Bone marrow (tissue), 2 donors: ENCODE measurements around the gene POLR2J.
"Not testable (repeated sequence)": the region's sequence is repeated elsewhere in the genome, so short reads cannot be mapped to it uniquely, and the experiment has no call there.

Experiments
- DNase-seq, 2 donors: peaks; one replicate each; lab custom pipeline; 2025; lab: John Stamatoyannopoulos, UW

POLR2J gene

GRCh38 chr7:102494473-102495149 lies 15.9 kb upstream of the POLR2J start:
- DNase-seq = not testable (repeated sequence)

- DNase-seq = not testable (repeated sequence)
Measured at GRCh38 chr7:102494026-102494425, 15.3 kb upstream of the POLR2J start.

DNA sequence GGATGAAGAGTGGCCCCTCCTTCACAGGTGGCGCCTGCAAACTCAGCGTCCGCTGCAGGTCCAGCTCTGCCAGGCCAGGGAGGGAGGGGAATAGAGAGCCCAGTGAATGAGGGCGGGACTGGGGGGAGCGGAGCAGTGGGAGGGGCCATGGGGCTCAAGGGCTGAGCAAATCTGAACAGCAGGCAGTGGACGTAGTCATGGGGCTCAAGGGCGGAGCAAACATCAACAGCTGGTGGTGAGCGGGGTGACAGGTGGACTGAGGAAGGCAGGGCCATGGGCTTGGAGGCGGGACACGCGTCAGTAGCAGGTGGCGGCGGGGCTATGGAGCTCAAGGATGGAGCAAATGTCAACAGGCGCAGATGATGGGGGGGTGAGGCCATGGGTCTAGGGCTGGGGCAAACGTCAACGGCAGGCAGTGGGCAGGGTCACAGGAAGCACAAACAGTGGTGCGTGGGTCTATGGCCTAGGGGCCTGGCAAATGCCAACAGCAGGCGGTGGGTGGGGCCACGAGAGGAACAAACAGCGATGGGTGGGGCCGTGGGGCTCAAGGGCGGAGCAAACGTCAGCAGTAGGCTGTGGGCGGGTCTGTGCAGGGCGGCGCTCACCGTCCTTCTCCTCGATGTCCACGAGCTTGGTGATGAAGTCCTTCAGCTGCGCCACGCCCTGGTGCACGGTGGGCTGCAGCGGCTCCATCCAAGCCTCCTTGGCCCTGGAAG lies 14.7 kb upstream of the POLR2J start:
- not testable (repeated sequence) for DNase-seq

DNA sequence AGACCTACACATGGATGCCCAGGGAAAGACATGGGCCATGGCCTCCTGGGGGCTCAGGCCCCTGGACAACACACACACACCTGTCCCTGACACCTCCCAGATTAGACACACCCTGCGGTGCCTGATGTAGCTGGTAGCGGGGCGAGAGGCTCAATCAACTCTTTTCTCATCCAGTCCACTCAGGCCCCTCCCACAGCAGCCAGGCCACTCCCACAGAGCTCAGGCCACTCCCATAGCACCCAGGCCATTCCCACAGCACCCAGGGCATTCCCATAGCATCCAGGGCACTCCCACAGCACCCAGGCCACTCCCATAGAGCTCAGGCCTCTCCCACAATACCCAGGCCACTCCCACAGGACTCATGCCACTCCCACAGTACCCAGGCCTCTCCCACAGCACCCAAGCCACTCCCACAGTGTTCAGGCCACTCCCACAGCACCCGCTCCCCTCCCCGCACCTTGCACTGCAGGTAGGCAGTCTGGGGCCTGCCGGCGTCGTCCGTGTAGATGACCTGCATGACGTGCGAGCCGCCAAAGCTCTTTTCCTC lies 11.9 kb upstream of the POLR2J start:
- not testable (repeated sequence) for DNase-seq

GRCh38 chr7:102484317-102484716 lies 5.6 kb upstream of the POLR2J start:
- DNase-seq = not testable (repeated sequence)

GRCh38 chr7:102481962-102482361 lies 3.2 kb upstream of the POLR2J start:
- not testable (repeated sequence) for DNase-seq

DNA sequence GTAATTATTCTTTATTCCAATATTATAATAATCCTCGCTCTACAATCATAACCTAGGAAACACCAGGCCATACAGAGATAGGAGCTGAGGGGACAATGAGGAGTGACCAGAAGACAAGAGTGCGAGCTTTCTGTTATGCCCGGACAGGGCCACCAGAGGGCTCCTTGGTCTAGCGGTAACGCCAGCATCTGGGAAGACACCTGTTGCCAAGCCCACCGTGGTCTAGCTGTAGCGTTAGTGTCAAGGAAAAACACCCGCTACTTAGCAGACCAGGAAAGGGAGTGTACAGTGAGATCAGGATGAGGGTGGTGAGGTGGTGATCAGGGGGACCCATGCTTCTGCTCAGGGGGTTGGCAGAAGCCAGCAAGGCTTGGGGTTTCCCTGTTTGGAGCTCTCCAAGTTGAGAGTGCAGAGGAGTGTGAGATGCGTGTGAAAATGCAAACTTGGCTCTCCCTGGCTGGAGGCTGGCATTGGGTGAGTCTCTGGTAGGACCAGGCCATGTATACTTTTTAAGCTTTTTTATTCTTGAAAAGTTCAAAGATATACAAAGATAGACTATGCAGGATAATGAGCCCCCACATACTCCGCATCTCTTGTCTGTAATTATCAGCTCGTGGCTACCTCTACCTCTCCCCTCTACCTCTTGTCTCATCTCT lies 1.4 kb upstream of the POLR2J start:
- DNase-seq = not testable (repeated sequence)

- not testable (repeated sequence) for DNase-seq
Measured at GRCh38 chr7:102479209-102479584, 475 bp upstream of the POLR2J start.

DNA sequence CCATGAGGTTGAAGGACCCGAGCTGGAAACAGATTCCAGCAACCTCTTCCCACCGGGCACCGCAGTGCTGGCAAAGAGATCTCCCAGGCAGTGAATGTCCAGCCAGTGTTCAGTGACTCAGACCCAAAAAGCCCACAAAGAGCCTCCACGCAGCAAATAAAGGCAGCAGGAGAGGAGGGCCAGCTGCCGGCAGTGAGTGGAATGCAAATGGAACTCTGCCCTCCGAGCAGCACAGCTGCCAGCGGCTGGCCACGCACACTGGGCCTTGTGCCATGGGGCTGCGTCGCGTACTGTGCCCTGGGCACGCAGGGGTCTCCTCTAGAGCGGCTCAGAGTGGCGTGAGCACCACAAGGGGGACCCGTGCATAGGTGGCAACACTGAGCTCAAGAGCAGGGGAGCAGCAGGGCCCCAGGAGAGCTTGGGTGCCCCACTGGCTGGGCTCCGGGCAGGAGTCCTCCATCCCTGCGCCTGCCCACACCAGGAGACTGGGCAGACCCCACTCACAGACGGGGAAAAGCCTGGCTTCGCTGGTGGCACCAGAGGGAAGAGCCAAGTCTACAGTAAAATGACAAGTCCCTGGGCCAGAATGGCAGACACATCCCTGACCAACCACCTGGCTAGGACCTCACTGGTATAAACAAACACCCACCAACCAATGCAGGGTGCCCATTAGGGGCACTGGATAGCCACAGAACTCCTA lies 3.8 kb downstream of the POLR2J start:
- DNase-seq = not testable (repeated sequence)

DNA sequence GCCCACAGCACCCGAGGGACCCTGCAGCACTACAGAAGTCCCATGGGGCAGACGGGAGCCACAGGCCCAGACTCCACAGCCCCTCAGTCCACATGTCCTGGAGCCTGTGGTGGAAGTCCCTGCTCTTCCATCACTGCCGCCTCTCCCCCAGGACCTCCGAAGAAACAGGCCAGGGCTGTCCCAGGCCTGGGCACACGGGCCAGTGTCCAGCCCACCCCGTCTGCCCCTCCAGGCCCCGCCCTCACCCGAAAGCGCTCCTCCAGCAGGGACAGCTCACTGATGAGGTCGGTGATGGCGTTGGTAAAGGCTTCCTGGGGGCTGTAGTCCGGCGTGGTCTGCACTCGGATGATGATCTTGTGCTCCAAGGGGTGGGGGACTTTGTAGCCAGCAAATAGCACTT lies 4.6 kb downstream of the POLR2J start:
- DNase-seq = not testable (repeated sequence)

DNA sequence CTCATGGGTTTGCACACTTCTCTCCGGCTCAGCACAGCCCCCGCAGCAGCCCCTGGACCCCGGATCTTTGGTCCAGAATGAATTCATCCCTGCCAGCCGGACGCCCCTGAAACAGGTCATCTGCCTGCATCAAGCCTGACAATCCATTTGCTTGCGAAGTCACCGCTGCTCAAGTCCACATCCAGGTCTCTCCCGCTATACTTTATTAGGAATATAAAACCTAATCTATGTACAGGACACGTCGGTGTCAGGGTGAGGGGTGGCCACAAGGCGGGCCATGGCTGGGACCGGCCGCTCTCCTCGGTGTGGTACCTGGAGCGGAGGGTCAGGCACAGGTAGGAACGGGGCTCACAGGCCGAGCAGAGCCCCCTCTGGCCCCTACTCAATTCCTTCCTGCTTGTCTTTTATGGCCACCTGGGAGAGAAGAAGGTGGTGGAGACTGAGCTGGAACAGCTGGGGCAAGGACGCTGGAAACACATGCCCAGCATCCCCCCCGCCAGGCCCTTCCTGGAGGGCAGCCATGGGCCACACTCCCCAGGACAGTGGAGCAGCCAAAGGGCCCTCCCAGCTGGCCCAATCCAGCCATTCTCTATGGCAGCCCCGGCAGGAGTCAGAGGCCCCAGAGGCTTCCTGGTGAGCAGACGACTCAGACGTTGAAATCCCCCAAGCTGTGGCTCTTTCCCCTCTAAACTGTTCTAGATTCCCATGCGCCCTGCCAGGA lies 5.3 kb downstream of the POLR2J start:
- DNase-seq = no peak

- DNase-seq = no peak
Measured at GRCh38 chr7:102472126-102473041, 6.3 kb downstream of the POLR2J start.

DNA sequence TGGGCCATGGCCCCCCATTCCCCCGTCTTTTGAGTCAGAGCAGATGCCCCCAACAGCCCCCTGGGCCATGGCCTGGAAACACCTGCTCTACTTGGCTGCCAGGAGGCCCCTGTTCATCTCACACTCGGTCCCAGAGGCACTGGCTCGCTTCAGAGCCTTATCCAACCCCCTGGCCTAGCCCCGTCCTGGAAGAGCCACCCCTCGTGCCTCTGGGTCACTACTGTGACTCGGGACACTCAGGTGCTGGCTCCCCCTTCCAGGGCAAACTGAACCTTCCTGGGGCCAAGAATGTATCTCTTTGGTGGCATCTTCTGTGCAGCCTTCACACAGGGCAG lies 7.0 kb downstream of the POLR2J start:
- no peak for DNase-seq

- no peak for DNase-seq
Measured at GRCh38 chr7:102469972-102470825, 8.5 kb downstream of the POLR2J start.

DNA sequence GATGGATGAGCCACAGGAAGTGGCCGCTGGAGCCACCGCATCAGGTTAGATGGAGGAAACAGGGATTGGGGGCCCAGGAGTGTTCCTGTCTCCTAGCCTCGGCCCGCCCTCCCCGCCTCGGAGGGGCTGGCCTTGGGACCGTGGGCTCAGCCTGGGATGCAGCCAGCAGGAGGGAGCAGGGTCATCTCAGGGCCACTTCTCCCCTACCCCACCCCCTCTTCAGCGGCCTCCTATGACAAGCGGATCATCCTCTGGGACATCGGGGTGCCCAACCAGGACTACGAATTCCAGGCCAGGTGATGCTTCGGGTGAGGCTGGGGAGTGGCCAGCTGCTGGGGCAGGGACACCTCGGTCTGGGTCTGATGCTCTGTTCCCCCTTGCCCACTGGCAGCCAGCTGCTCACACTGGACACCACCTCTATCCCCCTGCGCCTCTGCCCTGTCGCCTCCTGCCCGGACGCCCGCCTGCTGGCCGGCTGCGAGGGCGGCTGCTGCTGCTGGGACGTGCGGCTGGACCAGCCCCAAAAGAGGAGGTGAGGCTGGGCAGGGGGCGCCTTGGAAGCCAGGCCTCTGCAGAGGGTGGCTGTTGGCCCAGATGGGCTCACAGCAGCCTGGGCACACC lies 9.3 kb downstream of the POLR2J start:
- no peak for DNase-seq

GRCh38 chr7:102468478-102469350 lies 10.0 kb downstream of the POLR2J start:
- no peak for DNase-seq

GRCh38 chr7:102467581-102468477 lies 10.9 kb downstream of the POLR2J start:
- no peak for DNase-seq
